Esophagus mucosa (tissue), 1 donor: ENCODE measurements around the gene JUP. TPM values are rescaled to one million over a fixed set of nuclear protein-coding genes. Genes with fewer than 3 reads are reported as not detected.
"Not testable (repeated sequence)": the region's sequence is repeated elsewhere in the genome, so short reads cannot be mapped to it uniquely, and the experiment has no call there.

Experiments
- ATAC-seq: fragments of 200-7000 bp; cut with Tn5 transposase; one replicate; pipeline ENCODE4 v1.9.1; 2020
- total RNA-seq: library from RNA; stranded (reverse); gene quantifications from one replicate; pipeline ENCODE4 v1.2.4, GENCODE V29; 2023
- donor health status: DM: yes; HTN: yes; CAD: no.

The JUP gene
- total RNA-seq, 1 donor from 2014 or later: 1,050 TPM

- ATAC-seq: no peak
Measured at GRCh38 chr17:41777574-41778188, 8.8 kb downstream of the JUP start.

- ATAC-seq: no peak
Measured at GRCh38 chr17:41777157-41777573, 9.3 kb downstream of the JUP start.

- not testable (repeated sequence) for ATAC-seq
Measured at GRCh38 chr17:41776262-41776900, 10.1 kb downstream of the JUP start.

GRCh38 chr17:41775394-41776226 is 10.9 kb downstream of the JUP start:
- peak; percentile 32 for ATAC-seq

GRCh38 chr17:41773731-41774193 is 12.7 kb downstream of the JUP start:
- no peak for ATAC-seq

GRCh38 chr17:41773190-41773588 is 13.3 kb downstream of the JUP start:
- peak; percentile 70 for ATAC-seq

GRCh38 chr17:41772586-41773189 is 13.8 kb downstream of the JUP start:
- no peak for ATAC-seq

GRCh38 chr17:41772218-41772585 is 14.3 kb downstream of the JUP start:
- ATAC-seq: peak; percentile 67

- peak; percentile 0 for ATAC-seq
Measured at GRCh38 chr17:41771389-41772206, 14.9 kb downstream of the JUP start.

- no peak for ATAC-seq
Measured at GRCh38 chr17:41769985-41770384, 16.5 kb downstream of the JUP start.

- no peak for ATAC-seq
Measured at GRCh38 chr17:41769346-41769862, 17.1 kb downstream of the JUP start.

- no peak for ATAC-seq
Measured at GRCh38 chr17:41768682-41769288, 17.7 kb downstream of the JUP start.

GRCh38 chr17:41767324-41768042 is 19.0 kb downstream of the JUP start:
- no peak for ATAC-seq

GRCh38 chr17:41766135-41766534 is 20.4 kb downstream of the JUP start:
- ATAC-seq: no peak

GRCh38 chr17:41763327-41763726 is 23.2 kb downstream of the JUP start:
- peak; percentile 25 for ATAC-seq

GRCh38 chr17:41762841-41763240 is 23.7 kb downstream of the JUP start:
- ATAC-seq: no peak

GRCh38 chr17:41762391-41762790 is 24.1 kb downstream of the JUP start:
- no peak for ATAC-seq

- no peak for ATAC-seq
Measured at GRCh38 chr17:41760878-41761277, 25.6 kb downstream of the JUP start.

- ATAC-seq: peak; percentile 3
Measured at GRCh38 chr17:41758601-41759000, 27.9 kb downstream of the JUP start.

GRCh38 chr17:41754066-41754465 is 32.4 kb downstream of the JUP start:
- ATAC-seq: no peak

- no peak for ATAC-seq
Measured at GRCh38 chr17:41751288-41751687, 35.2 kb downstream of the JUP start.
